Measurements from ENCODE around the gene LARP4B. TPM values are rescaled to one million over a fixed set of nuclear protein-coding genes. Genes with fewer than 3 reads are reported as not detected.
A peak's percentile ranks its signal among the peaks of the same experiment; 100 is the strongest.
"Not testable (repeated sequence)": the region's sequence is repeated elsewhere in the genome, so short reads cannot be mapped to it uniquely, and the experiment has no call there.

The LARP4B gene
- total RNA-seq, 1 donor from 2014 or later: 114 TPM

DNA sequence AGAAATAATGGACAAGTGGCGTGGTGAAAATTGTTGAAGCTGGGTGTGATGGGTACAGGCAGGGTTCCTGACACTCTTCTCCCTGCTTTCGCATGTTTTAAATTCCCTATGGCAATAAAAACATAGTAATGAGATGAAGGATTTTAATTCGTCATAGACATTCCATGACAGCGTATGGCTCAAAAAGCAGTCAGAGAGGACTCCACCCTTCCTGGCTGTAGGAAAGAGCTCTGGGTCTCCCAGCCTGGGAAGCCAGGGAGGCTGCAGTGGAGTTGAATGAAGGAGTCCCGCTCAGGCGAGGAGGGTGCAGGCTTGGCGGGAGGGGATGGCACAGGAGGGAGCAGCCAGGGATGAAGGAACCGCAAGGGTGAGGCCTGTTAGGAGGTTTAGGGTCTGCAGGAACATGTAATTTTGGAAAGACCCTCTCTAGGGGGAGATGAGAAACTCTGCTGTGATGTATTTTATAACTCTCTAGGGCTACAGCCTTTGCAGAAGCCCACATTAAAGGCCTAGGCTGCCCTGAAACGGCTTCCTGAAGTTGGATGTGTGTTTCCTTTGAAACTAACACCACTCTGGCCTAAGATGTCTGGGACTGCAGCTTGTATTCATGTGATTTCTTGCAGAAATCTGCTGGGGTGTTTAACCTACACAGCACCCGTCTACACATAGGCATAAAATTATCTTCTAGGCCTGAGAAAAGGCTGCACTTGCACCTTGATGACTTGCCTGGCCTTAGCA lies 7.6 kb upstream of the LARP4B start:
- no peak for DNase-seq
- TF ChIP-seq, protein P1, sequence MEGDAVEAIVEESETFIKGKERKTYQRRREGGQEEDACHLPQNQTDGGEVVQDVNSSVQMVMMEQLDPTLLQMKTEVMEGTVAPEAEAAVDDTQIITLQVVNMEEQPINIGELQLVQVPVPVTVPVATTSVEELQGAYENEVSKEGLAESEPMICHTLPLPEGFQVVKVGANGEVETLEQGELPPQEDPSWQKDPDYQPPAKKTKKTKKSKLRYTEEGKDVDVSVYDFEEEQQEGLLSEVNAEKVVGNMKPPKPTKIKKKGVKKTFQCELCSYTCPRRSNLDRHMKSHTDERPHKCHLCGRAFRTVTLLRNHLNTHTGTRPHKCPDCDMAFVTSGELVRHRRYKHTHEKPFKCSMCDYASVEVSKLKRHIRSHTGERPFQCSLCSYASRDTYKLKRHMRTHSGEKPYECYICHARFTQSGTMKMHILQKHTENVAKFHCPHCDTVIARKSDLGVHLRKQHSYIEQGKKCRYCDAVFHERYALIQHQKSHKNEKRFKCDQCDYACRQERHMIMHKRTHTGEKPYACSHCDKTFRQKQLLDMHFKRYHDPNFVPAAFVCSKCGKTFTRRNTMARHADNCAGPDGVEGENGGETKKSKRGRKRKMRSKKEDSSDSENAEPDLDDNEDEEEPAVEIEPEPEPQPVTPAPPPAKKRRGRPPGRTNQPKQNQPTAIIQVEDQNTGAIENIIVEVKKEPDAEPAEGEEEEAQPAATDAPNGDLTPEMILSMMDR (IDR thresholded peaks at IDR 0.05): no peak
- intact Hi-C loops (cut with DNase I): no loop called here
- H3K27me3 ChIP-seq (ENCODE audit: low read depth): no peaks in the 10 kb centered on the region
- no peak overlapping the region for H3K27ac ChIP-seq
- no peaks in the 10 kb centered on the region for H3K9me3 ChIP-seq
- H3K36me3 ChIP-seq: no peaks in the 10 kb centered on the region
- no peak overlapping the region for H3K4me3 ChIP-seq
- ATAC-seq: no peak
- peaks cover 5% of the 10 kb centered on the region for H3K4me1 ChIP-seq

DNA sequence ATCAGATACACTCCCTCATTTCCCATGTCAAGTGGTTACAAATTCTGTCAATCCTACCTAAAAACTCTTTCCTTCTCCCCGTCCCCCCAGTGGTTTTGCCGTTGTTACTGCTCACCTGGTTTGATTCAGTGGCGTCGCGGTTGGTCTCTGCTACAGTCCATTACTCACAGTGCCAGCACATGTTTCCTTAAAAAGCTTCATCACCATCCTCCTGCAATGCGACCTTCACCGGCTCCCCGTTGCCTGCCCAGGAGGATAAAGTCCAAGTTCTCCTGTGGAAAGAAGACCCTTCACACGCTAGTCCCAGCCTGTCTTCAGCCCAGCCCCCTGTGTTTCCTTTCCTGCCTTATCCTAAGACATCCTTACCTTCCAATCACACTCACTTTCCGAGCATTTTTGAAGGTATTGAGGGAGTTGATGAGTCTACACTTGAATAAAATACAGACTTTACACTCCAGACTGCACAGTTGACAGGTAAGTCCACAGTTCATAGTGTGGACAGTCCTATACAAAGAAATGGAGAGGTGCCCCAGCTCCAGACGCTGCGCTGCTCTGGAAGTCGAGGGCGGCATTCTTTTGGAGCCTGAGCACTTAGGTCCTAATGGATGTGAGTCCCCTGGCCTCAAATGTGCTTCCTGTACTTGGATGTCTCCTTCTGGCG lies 3.4 kb upstream of the LARP4B start:
- ATAC-seq (no peak), DNase-seq (no peak)
- no peak overlapping the region for H3K27ac ChIP-seq
- H3K9me3 ChIP-seq: no peaks in the 10 kb centered on the region
- no peak overlapping the region for H3K4me3 ChIP-seq
- TF ChIP-seq, protein P1 (IDR thresholded peaks at IDR 0.05): no peak
- no peaks in the 10 kb centered on the region for H3K36me3 ChIP-seq
- H3K4me1 ChIP-seq: peaks cover 7% of the 10 kb centered on the region
- intact Hi-C loops (cut with DNase I): no loop called here
- H3K27me3 ChIP-seq (ENCODE audit: low read depth): no peaks in the 10 kb centered on the region

DNA sequence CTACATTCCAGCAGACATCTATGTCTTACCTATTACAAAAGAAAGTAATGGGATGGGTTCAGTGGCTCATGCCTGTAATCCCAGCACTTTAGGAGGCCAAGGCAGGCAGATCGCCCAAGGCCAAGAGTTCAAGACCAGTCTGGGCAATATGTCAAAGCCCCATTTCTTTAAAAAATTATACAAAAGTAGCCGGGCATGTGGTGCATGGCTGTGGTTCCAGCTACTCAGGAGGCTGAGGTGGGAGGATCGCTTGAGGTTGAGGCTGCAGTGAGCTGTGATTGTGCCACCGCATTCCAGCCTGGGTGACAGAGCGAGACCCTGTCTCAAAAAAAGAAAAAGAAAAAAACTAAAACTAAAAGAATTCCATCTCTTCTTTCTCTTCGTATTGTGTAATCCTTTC lies 2.7 kb upstream of the LARP4B start:
- intact Hi-C loops (cut with DNase I); ATAC-seq; H3K9me3 ChIP-seq; H3K27ac ChIP-seq; H3K27me3 ChIP-seq (ENCODE audit: low read depth); H3K36me3 ChIP-seq; DNase-seq; H3K4me3 ChIP-seq: not testable (repeated sequence)
- peaks cover 14% of the 10 kb centered on the region for H3K4me1 ChIP-seq

DNA sequence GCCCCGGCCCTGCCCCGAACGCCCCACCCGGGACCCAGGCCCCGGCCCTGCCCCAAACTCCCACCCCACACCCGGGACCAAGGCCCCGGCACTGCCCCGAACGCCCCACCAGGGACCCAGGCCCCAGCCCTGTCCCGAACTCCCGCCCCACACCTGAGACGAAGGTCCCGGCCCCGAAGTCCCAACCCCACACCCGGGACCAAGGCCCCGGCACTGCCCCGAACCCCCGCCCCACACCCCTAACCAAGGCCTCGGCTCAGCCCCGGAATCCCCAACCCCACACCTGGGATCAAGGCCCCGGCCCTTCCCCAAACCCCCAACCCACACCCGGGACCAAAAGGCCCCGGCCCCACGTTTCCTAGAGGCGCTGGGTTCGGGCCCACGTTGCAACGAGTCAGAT lies 1.1 kb upstream of the LARP4B start:
- H3K4me1 ChIP-seq: peaks cover 30% of the 10 kb centered on the region
- peak; percentile 49 for DNase-seq
- H3K27ac ChIP-seq: peak overlapping the region; percentile 94
- ATAC-seq: no peak
- no peaks in the 10 kb centered on the region for H3K9me3 ChIP-seq
- no peaks in the 10 kb centered on the region for H3K27me3 ChIP-seq (ENCODE audit: low read depth)
- TF ChIP-seq, protein P1 (IDR thresholded peaks at IDR 0.05): no peak
- no peaks in the 10 kb centered on the region for H3K36me3 ChIP-seq
- peak overlapping the region; percentile 55 for H3K4me3 ChIP-seq
- intact Hi-C loops (cut with DNase I): no loop called here

DNA sequence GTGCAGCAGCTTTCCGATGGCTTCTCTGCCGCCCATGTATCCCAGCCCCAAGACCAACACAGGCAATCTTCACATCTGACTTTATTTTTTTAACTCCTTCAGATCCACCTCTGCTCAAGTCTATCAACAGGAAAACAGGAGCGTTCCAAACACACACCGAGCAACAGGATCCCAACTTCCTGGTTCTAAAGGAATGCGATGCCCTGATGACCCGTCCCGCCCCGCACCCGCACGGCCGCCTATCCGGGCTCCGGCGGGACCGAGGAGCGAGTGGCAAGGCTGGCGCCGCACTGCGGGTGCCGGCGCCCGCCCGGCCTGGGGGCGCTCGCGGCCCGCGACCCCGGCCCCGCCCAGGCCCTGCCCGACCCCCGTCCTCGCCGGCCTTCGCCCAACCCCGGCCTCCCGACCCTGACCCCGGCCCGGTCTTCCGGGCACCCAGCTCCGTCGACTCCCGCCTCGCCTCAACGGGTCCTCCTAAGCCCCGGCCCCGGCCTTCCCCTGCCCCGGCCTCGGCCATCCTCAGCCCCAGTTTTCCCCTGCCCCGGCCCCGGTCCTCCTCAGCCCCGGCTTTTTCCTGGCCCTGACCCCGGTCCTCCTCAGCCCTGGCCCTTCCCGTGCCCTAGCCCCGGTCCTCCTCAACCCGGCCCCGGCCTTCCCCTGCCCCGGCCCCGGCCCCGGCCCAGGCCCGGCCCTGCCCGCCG lies 730 bp downstream of the LARP4B start:
- peak; percentile 79 for DNase-seq
- no peaks in the 10 kb centered on the region for H3K27me3 ChIP-seq (ENCODE audit: low read depth)
- peak overlapping the region; percentile 94 for H3K27ac ChIP-seq
- H3K9me3 ChIP-seq: no peaks in the 10 kb centered on the region
- TF ChIP-seq, protein P1 (IDR thresholded peaks at IDR 0.05): no peak
- H3K4me3 ChIP-seq: peak overlapping the region; percentile 68
- H3K36me3 ChIP-seq: peaks cover 10% of the 10 kb centered on the region
- peak; percentile 31 to 38 for ATAC-seq
- H3K4me1 ChIP-seq: peaks cover 47% of the 10 kb centered on the region
- intact Hi-C loops (cut with DNase I): no loop called here

Data from lower lobe of right lung (tissue), 2 donors.